GM12873 (cell line): ENCODE data around the gene NEDD4L.

Experiments
- CTCF ChIP-seq: IDR thresholded peaks from 2 replicates; pipeline ENCODE4 v1.5.1; 2012; ENCODE audit warnings: low read depth, mild to moderate bottlenecking, moderate library complexity, low read length, control low read depth; ENCODE audit not compliant: insufficient read depth; ENCODE audit errors: missing control alignments

NEDD4L gene

GRCh38 chr18:58042826-58043490, 1.1 kb upstream of the NEDD4L start:
- no peak for TF ChIP-seq CTCF

GRCh38 chr18:58044370-58045241, 580 bp downstream of the NEDD4L start:
- no peak for TF ChIP-seq CTCF

GRCh38 chr18:58045242-58046092, 1.4 kb downstream of the NEDD4L start:
- no peak for TF ChIP-seq CTCF

GRCh38 chr18:58046093-58046793, 2.2 kb downstream of the NEDD4L start:
- no peak for TF ChIP-seq CTCF

GRCh38 chr18:58046794-58047555, 2.9 kb downstream of the NEDD4L start:
- TF ChIP-seq CTCF: peak; percentile 13

GRCh38 chr18:58047556-58047882, 3.5 kb downstream of the NEDD4L start:
- TF ChIP-seq CTCF: no peak
